ENCODE data around the gene FBXL2.
A peak's percentile ranks its signal among the peaks of the same experiment; 100 is the strongest.

FBXL2 gene

DNA sequence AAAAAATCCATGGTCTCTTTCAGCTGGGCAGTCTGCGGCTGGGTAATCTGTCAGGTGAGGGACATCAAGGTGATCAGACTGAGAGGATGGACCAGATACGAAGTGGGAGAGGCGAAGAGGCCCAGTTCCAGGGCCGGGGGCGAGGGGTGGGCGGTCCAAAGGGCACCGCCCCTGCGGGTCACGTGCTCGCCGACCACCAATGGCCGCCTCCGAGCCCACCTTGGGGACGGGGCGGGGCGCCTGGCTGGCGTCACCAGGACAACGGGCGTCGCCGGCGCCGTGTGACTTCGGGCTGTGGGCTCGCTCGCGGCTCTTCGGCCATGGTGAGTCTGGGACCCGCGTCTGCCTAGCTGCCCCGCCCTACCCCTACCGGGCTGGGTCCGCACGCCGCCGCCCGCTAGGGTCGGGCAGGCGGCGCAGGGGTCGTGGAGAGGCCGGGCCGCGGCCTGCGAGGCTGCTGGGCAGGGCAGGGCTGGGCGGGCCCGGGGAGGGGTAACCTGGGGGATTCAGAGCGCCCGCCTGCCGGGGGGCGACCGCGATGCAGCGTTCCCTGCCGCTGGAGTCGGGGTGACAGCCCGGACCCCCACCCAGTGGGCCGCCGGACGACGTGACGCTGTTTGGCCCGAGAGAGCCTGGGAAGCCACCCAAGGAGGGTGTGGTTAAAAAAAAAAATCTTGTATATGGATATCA, at the start of gene FBXL2:
TSS of gene FBXL2 (plus strand) at position 250 of the 690 bp plus-strand sequence. CDS start at position 321, 71 bp downstream.
- DNase-seq (ENCODE audit: low read depth): peak; percentile 38

GRCh38 chr3:33229066-33229465, 48.2 kb upstream of the FBXL2 start:
- no peak for DNase-seq (ENCODE audit: low read depth)

DNA sequence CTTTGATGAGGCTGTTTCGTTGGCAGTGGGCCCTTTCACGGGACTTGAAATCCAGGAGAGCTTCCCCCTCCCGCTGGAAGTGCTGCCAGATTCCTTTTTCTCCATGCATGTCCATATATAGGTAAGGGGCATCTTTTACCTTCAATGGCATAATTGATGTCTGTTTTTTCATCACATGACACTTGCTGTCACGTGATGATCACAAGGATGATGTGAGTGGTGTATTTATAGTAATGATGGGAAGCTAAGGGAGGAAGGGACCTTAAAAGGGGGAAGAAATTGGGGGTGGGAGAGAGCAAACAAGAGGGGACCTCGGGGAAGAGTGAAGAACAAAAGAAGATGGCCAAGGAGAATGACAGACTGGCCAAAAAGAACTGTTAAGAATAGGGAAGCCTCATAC, 47.3 kb upstream of the FBXL2 start:
- DNase-seq (ENCODE audit: low read depth): no peak

DNA sequence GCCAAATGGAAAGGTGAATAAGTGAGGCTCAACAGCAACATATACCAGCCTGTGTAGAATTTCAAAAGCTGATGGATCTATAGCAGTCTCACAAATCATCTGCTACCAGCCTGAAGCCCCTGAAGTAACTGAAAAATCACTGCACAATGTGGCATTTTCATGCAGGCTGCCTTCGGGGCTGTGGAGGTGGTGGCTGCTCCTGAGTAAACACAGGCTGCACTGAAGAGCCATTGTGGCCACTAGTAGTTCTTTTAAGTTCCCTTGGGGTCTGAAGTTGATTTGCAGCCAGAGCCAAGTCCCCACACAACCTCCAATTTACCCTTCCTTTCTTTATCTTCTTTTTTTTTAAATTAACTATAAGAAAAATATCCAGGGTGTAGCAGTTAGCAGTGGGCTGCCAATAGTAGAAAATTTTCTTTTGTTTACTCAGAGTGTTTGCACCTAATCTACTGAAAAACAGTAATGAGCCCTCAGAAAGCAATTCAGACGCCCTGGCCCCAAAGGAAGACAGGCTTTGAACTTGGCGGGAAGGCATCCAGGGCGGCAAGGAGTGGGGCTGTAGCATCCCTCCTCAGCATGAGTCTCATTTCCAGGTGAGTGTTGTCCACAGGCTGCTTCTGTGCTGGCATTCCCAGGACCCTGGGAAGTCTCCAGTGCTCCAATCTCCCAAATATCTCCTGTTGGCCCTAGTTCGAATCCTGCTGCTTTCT, 45.3 kb upstream of the FBXL2 start:
- no peak for DNase-seq (ENCODE audit: low read depth)

DNA sequence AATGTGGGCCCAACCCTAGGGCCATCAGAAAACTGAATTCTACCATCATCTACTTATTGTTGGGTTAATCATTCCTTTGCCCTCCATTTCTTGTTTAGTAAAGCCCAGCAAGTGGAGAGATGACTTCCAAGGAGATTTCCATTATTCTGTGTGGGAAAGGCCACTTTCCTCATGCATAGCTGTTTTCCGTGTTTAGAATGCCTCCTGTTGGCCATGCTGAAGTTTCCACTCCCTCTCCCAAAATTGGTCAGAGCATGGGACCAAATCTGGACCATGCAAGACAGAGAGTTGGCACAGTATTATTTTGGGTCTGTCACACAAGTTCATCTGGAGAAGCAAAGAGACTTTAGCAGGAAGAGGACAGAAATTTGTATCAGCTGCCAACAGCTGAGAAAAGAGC, 43.4 kb upstream of the FBXL2 start:
- DNase-seq (ENCODE audit: low read depth): no peak

GRCh38 chr3:33236005-33236404, 41.2 kb upstream of the FBXL2 start:
- no peak for DNase-seq (ENCODE audit: low read depth)

DNA sequence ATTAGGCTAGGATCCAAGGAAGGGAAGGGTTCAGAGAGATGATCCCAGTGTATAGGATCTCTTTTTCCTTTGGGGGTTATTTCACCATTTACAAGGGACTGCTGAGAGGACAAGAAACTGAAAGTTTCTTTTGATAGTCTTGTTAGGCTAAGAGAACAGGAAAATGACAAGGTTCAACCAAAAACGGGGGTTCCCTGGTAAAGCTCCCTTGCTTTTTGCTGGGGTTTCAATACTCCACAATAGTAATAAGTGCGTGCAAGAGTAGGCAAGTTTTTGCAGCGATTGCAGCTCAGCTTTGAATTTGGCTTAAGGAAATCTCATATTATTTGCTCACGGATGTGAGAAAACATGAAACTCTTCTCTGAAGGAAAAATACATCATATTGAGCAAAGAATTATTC, 39.8 kb upstream of the FBXL2 start:
- DNase-seq (ENCODE audit: low read depth): no peak

DNA sequence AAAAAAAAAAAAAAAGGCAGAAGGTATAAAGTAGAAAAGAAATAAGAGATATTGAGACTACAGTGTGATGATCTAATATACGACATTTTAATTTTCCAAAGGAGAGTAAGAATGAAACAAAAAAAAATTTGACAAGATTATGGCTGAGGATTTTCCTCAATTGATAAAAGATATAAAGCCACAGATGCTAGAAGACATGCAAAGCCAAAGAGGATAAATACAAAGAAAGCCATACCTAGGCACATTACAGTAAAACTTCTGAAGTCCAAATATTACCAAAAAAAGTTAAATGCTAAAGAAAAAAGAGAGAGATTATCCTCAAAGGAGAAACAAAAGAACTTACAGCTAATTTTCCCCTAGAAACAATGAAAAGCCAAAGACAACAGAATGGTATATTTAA, 38.3 kb upstream of the FBXL2 start:
- no peak for DNase-seq (ENCODE audit: low read depth)

DNA sequence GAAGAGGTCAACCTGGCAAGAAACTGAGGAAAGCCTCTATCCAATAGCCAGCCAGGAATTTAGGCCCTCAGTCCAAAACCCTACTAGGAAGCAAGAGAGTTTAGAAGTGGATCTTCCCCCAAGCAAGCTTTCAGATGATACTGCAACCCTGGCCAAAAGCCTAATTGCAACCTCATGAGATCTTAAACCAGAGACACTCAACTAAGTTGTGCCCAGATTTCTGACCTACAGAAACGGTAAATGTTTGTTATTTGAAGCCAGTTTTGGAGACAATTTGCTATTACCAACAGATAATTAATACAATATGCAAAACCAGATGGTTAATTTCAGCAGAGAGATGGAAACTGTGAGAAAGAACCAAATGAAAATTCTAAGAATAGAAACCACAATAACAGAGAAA, 37.0 kb upstream of the FBXL2 start:
- DNase-seq (ENCODE audit: low read depth): no peak

DNA sequence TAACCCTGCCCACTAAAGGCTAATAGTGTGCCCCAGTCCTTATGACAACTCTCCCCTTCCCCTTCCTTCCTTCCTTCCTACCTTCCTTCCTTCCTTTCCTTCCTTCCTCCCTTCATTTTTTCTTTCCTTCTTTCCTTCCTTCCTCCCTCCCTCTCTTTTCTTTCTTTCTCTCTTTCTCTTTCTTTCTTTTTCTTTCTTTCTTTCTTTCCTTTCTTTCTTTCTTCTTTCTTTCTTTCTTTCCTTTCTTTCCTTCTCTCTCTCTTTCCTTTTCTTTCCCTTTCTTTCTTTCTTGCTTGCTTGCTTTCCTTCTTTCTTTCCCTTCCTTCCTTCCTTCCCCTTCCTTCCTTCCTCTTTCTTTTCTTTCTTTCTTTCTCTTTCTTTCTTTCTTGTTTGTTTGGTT, 30.5 kb upstream of the FBXL2 start:
- DNase-seq (ENCODE audit: low read depth): no peak

DNA sequence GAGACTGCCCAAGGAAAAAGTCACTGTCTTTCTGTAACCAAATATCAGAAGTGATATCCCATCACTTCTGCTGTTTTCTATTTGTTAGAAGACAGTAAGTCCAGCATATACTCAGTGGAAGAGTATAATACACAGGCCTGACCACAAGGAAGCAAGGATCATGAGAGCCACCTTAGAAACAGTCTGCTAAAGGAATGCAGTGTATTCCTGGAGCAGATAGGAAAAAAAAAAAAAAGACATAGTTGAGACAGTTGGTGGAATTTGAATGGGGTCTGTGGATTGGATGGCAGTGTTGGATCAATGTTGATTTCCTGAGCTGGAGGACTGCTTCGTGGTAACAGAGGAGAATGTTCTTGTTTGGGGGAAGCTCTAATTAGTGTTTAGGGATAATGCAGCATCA, 26.5 kb upstream of the FBXL2 start:
- peak; percentile 11 for DNase-seq (ENCODE audit: low read depth)

GRCh38 chr3:33256249-33256648, 21.0 kb upstream of the FBXL2 start:
- DNase-seq (ENCODE audit: low read depth): no peak

GRCh38 chr3:33260104-33260503, 17.1 kb upstream of the FBXL2 start:
- DNase-seq (ENCODE audit: low read depth): no peak

DNA sequence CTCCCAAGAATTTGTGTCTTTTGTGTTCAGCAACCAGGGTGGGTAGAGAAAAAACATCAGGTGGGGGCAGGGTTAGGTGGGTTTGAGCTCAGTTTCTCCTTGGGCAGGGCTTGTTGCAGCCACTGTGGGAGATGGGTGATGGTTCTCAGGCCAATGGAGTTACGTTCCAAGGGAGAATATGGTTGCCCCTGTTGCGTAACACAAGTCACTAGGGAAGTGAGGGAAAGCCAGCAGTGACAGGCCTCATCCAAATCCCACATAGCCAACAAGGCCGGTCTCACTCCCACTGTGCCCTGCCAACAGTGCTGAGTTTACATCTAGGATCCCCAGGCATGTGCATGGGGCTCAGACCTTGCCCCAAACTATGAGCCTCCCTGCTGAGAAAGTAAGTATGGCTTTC, 7.9 kb upstream of the FBXL2 start:
- DNase-seq (ENCODE audit: low read depth): no peak

DNA sequence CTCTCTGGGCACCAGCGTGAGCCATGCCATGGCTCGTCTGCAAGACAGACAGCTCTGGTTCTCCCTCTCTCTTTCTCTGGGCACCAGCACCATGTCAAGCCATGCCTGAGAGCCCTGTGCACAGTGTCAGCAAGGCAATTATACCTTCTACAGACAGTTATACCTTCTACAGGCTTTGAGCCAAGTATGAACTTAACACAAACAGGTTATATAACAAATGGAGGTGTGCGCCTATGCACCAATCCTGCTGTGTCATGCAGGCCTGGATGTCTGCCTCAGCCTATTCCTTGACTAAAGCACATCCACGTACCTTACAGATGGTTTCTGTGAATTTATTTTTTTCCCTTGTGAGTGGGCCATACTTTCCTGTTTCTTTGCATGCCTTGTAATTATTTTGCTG, 5.9 kb upstream of the FBXL2 start:
- no peak for DNase-seq (ENCODE audit: low read depth)

GRCh38 chr3:33273628-33274027, 3.6 kb upstream of the FBXL2 start:
- no peak for DNase-seq (ENCODE audit: low read depth)

GRCh38 chr3:33278163-33278562, 921 bp downstream of the FBXL2 start:
- DNase-seq (ENCODE audit: low read depth): no peak

DNA sequence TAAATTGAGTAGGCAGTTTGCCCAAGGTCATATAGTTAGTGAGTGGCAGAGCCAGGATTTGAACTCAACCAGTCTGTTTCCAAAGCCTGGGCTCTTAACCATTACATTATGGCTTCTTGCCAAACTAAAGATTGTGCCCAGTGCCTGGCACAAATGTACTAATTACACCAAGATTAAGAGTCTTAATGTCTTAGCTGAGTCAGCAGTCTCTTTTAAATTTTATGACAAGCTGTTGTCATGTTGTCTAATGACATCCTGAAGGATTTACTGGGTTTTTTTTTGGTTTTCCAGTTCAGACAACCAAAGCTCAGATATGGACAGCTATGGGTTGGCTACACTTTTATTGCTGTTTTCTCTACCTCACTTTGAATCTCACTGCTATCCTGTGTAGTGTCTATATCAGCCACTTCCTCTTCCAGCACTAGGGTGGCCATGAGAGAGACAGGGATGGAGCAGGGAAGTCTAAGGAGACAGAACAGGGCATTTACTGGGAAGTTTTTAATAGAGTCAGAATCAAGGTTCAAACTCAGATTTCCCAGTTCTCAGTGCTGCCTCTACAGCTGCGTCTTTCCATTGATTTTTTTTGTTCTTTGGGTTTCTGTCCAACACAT, 10.5 kb downstream of the FBXL2 start:
- no peak for DNase-seq (ENCODE audit: low read depth)

DNA sequence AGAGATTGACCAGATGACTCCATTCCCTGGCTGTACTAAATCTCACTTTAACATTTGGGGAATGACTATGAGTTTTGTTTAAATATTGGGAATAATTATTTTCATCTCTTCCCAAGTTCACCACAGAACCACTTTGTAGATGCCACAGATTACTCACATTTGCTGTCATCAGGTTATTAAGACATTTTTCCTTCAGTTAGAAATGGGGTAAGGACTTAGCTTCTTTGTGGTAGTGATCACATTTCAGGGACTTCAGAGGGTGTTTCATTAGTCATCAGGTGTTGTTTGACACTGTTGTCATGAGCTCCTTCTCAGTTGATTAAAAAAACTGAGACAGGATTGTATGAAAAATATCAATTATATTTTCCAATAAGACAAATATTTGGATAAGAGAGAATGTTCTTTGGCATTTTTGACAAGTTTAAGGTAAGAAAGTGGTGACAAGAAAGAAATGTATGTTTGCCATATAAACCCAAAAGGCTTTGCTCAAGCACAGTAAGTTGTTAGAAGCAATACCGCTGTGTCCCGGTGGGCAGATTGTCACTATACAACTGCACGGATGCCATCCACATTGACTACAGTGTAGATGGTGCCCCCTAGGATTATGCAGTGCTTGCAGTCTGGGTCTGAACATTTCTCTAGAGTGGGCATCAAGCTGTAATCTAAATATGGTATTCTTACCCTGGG, 22.3 kb downstream of the FBXL2 start:
- DNase-seq (ENCODE audit: low read depth): peak; percentile 90

- DNase-seq (ENCODE audit: low read depth): no peak
Observed at GRCh38 chr3:33312361-33312760, 35.1 kb downstream of the FBXL2 start.

DNA sequence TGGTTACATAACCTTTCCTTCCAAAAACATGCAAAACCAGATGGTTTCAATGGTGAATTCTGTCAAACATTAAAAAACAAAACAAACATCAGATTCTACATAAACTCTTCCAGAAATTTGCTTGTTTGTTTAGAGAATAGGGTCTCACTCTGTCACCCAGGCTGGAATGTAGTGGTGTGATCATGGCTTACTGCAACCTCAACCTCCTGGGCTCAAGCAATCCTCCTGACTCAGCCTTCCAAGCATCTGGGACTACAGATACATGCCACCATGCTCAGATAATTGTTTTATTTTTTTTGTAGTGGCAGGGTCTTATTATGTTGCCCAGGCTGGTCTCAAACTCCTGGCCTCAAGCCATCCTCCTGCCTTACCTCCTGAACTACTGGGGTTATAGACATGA, 36.1 kb downstream of the FBXL2 start:
- no peak for DNase-seq (ENCODE audit: low read depth)

- DNase-seq (ENCODE audit: low read depth): no peak
Observed at GRCh38 chr3:33314993-33315392, 37.8 kb downstream of the FBXL2 start.

DNA sequence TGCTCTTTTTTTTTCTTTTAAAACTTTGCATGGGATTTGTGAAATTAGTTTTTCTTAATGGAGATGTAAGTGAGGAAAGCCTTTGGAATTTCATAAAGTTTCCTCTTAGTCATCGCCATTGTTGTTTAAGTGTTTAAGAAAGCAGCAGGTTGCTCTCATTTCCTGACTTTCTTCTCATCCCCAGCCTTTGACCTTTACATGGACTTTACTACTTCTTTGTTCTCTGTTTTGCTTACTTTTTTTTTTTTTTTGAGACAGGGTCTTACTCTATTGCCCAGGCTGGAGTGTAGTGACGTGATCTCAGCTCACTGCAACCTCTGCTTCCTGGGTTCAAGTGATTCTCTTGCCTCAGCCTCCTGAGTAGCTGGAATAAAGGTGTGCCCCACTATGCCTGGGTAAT, 38.6 kb downstream of the FBXL2 start:
- DNase-seq (ENCODE audit: low read depth): no peak
